ENCODE results near the gene BLVRB. TPM values are rescaled to one million over a fixed set of nuclear protein-coding genes. Genes with fewer than 3 reads are reported as not detected.

The BLVRB gene
- total and polyA plus RNA-seq, 9 of the 15 experiments (the other 6 are each of a cell fraction or from before 2014, with no cell fraction given), result 81.1 to 749 (median 331) TPM

DNA sequence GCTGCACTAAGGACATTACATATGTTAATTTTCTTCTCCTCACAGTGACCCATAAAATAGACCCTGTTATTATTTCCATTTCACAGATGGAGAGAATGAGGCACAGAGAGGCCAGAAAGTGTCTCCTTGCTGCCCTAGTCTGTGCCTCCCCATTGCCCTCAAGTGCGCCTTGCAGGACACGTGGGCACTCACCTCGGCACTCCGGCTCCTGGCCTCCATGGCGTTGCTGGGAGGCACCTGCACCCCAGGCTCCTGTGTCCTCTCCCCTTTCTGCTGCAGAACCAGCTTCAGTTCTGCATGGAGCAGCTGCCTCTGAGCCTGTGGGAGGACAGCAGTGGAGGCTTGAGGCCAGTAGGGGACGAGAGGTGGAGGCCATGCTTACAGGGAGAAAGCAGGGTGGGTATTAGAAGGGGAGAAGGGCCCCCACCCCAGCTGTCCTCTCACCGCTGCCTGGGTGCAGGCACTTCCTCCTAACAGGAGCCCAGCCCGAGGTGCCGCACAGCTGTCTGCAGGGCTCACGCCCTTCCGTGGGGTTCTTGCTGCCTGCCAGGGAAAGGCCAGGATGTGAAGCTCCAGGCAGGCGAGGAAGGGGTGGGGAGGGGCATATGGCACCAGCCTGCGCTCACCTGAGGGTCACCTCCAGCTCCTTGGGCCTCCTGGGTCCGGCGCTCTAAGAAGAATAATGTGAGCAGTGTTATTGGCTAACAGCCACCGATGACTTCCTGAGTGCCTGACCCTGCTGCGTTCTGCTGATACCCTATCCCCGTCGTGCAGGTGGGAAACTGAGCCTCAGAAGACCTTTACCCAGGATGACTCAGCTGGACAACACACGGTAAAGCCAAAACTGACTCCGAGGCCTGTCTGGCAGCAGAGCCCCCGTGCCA lies 57.6 kb downstream of the BLVRB start (continued):
- TF ChIP-seq SLC30A9 (CRISPR knock-in tag; IDR thresholded peaks at IDR 0.05), result no peak
- TF ChIP-seq GABPB2 (CRISPR knock-in tag; conservative IDR thresholded peaks at IDR 0.05), result no peak
- TF ChIP-seq DPF2 (IDR thresholded peaks at IDR 0.05), result peak; percentile 57
- TF ChIP-seq PRMT5 (CRISPR knock-in tag; IDR thresholded peaks at IDR 0.05), result no peak
- TF ChIP-seq RBM25 (IDR thresholded peaks at IDR 0.05; ENCODE audit: low read depth, low read length, severe bottlenecking), result peak; percentile 64
- peak; percentile 51; the same call in 1 of the 2 replicates for TF ChIP-seq SMARCA4 (IDR thresholded peaks at IDR 0.05)
- TF ChIP-seq JUND (IDR thresholded peaks at IDR 0.05; ENCODE audit: borderline replicate concordance, low read depth, low read length), result no peak
- TF ChIP-seq JUND (tag; IDR thresholded peaks at IDR 0.05; ENCODE audit: borderline replicate concordance, low read depth, low read length), result no peak
- 0 out of 2 replicates have a peak, but pooled peaks have one; percentile 59 for TF ChIP-seq KAT7 (CRISPR knock-in tag; IDR thresholded peaks at IDR 0.05; ENCODE audit: borderline replicate concordance)
- TF ChIP-seq ARID1B (IDR thresholded peaks at IDR 0.05), result peak; percentile 82
- TF ChIP-seq NFIC (IDR thresholded peaks at IDR 0.05), result peak; percentile 63
- TF ChIP-seq, protein P1, sequence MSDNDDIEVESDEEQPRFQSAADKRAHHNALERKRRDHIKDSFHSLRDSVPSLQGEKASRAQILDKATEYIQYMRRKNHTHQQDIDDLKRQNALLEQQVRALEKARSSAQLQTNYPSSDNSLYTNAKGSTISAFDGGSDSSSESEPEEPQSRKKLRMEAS (CRISPR knock-in tag; IDR thresholded peaks at IDR 0.05), result no peak
- TF ChIP-seq TEAD4 (IDR thresholded peaks at IDR 0.05; ENCODE audit: low read length), result peak; percentile 52; the same call in 1 of the 2 replicates
- no peak for TF ChIP-seq TEAD4 (CRISPR knock-in tag; IDR thresholded peaks at IDR 0.05; ENCODE audit: borderline replicate concordance)
- TF ChIP-seq SMARCE1 (IDR thresholded peaks at IDR 0.05), result peak; percentile 43; the same call in 1 of the 2 replicates
- peak; percentile 20 for TF ChIP-seq HMGN3 (IDR thresholded peaks at IDR 0.05; ENCODE audit: borderline replicate concordance, extremely low read depth, insufficient read length, low read depth, low read length)
- TF ChIP-seq, protein P2, sequence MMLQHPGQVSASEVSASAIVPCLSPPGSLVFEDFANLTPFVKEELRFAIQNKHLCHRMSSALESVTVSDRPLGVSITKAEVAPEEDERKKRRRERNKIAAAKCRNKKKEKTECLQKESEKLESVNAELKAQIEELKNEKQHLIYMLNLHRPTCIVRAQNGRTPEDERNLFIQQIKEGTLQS (IDR thresholded peaks at IDR 0.05), result peak; percentile 14; the same call in 1 of the 2 replicates
- TF ChIP-seq, protein P2 (CRISPR knock-in tag; conservative IDR thresholded peaks at IDR 0.05), result no peak
- no peak for TF ChIP-seq CBX2 (IDR thresholded peaks at IDR 0.05; ENCODE audit: insufficient read depth, low read length, poor library complexity, severe bottlenecking)
- 0 out of 2 replicates have a peak, but pooled peaks have one; percentile 30 for TF ChIP-seq CBFA2T2 (conservative IDR thresholded peaks at IDR 0.05)
- TF ChIP-seq TCFL5 (CRISPR knock-in tag; conservative IDR thresholded peaks at IDR 0.05), result no peak
- peak; percentile 40 for TF ChIP-seq CCNT2 (IDR thresholded peaks at IDR 0.05; ENCODE audit: borderline replicate concordance, extremely low read depth, insufficient read length, low read depth, low read length)
- TF ChIP-seq, protein P3, sequence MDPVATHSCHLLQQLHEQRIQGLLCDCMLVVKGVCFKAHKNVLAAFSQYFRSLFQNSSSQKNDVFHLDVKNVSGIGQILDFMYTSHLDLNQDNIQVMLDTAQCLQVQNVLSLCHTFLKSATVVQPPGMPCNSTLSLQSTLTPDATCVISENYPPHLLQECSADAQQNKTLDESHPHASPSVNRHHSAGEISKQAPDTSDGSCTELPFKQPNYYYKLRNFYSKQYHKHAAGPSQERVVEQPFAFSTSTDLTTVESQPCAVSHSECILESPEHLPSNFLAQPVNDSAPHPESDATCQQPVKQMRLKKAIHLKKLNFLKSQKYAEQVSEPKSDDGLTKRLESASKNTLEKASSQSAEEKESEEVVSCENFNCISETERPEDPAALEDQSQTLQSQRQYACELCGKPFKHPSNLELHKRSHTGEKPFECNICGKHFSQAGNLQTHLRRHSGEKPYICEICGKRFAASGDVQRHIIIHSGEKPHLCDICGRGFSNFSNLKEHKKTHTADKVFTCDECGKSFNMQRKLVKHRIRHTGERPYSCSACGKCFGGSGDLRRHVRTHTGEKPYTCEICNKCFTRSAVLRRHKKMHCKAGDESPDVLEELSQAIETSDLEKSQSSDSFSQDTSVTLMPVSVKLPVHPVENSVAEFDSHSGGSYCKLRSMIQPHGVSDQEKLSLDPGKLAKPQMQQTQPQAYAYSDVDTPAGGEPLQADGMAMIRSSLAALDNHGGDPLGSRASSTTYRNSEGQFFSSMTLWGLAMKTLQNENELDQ (CRISPR knock-in tag; IDR thresholded peaks at IDR 0.05; ENCODE audit: borderline replicate concordance), result no peak
- TF ChIP-seq BCOR (IDR thresholded peaks at IDR 0.05), result peak; percentile 87

Data from K562 (cell line).